Endothelial cell of umbilical vein (primary cell): ENCODE results near the gene BTK.

ENCODE experiments used
- CTCF ChIP-seq, 2 donors: IDR thresholded peaks; 1 replicate in 1 of 2; 2 replicates in 1 of 2; pipeline ENCODE4 v1.5.1; 2011; ENCODE audit warnings: low read length in 2 of 2, mild to moderate bottlenecking in 2 of 2, moderate library complexity in 2 of 2, control low read depth in 1 of 2, inconsistent platforms in 1 of 2, low read depth in 1 of 2; ENCODE audit not compliant: insufficient read depth in 1 of 2; ENCODE audit errors: extremely low read depth in 1 of 2
- MAX ChIP-seq: IDR thresholded peaks from 2 replicates; pipeline ENCODE4 v1.6.1; 2011; ENCODE audit not compliant: insufficient read depth, insufficient read length

GRCh38 chrX:101417981-101418841 lies 32.2 kb upstream of the BTK start:
- TF ChIP-seq MAX (no peak), CTCF (IDR thresholded peaks at IDR 0.05; ENCODE audit: extremely low read depth in 1 of 2, insufficient read depth in 1 of 2, low read depth in 1 of 2, low read length in 2 of 2) (no peak)
